HG03196 (cell line): Measurements from ENCODE around the gene VPS29.
A peak's percentile ranks its signal among the peaks of the same experiment; 100 is the strongest.
"Not testable (repeated sequence)": the region's sequence is repeated elsewhere in the genome, so short reads cannot be mapped to it uniquely, and the experiment has no call there.

Source experiments
- ATAC-seq: cut with Tn5 transposase; IDR thresholded peaks from one replicate; pipeline ENCODE4 v1.9.1; 2021; ENCODE audit not compliant: unreplicated experiment

Gene VPS29

DNA sequence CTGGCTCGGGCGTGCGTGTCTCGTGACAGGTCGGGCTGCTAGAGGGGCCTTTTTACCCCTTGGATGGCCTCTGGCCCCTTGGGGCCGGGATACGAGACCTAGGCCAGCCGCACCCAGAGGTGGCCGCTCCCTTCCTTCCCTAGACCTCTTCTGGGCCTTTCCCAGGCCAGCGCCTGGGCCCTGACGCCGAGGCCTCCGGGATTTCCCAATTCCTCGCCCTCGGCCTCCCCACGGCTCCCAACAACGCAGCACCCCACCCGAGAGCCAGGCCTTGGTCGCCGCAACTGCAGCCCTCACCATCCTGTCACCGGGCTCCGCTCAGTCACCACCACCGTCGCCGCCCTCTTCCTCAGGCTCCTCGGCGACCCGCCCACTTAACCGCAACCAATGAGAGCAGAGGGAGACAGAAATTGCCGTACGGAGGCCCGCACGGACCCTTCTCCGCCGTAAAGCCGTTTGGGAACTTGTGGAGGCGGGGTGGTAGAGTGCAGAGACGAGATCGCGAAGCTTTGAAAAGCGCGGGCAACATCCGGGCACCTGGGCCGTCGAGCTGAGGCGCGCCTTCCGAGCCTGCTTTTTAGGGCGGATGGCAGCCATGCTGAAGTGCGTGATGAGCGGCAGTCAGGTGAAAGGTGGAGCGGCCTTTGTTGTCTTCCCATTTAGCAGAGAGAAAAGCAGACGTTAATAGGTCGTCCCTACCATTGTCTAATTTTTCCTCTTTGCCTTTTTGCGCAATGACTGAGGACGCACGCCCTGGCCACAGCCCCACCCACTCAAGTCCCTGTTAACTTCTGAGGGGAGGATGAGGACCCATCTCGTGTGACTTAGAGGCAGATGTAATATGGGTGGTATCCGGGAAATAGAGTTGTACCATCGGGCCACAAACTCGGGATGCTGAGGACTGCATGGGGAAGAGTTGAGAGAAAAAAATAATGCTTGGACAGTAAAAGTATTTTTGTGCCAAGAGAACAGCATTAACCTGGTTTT is at the start of gene VPS29, which contains the start of gene RAD9B:
Gene VPS29, minus strand, starts transcription at position 360 of the 987 bp plus-strand sequence. Its CDS starts 60 bp downstream, at position 300.
Gene RAD9B, plus strand, starts transcription at position 580 of the 987 bp plus-strand sequence. Its CDS starts 7 bp downstream, at position 587.
- peak; percentile 90 for ATAC-seq

DNA sequence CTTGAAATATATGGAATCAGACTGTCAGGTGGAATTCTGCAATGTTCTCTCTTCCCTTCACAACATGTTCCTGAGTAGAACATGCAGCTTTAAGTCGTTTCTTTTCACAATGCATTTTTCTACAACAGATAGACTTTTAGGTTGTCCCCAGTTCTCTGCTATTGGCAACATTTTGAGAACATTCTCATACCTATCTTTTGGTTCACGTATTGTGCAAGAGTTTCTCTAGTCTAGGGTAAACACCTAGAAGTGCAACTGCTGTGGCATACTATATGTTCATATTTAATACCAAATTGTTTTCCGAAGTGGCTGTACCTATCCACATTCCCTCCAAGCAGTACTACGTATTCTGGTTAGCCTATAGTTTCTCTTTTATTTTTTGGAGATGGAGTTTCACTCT is 49.1 kb upstream of the VPS29 start:
- ATAC-seq: no peak

DNA sequence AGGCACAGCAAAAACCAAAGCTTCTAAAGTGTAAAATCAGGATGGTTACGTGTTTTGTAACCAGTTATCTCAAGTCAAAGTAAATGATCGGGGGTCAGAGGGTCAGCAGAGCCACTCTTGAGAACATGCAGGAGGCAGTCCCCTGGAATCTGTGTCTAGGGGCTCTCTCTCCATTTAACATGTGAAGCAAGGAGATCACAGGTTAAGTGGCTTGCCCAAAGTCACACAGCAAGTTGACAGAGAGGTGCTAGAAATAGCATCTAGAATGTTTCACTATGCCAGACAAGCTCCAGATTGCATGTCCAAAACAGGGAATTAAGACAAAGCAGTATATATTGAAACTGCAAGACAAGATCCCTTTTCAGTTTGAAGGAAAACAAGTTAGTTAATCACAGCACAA is 47.8 kb upstream of the VPS29 start:
- ATAC-seq: no peak

DNA sequence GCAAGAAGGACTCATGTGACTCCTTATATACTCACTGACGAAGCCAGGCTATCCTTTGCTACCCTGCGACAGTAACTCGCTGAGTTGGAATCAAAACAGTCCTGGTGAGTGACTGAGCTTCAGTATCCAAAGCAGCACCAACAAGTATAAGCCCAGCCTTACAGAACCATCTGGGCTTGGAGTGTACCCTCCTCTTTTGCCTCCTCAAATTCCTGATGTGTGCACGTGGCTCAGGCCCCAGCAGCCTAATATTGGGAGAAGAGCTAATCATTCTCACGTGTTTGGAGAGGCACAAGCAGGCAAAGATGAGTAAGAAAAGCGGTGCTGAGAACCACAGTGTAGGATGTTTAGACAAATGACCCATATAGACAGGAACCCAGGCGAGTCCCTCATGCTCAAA is 46.8 kb upstream of the VPS29 start:
- no peak for ATAC-seq

DNA sequence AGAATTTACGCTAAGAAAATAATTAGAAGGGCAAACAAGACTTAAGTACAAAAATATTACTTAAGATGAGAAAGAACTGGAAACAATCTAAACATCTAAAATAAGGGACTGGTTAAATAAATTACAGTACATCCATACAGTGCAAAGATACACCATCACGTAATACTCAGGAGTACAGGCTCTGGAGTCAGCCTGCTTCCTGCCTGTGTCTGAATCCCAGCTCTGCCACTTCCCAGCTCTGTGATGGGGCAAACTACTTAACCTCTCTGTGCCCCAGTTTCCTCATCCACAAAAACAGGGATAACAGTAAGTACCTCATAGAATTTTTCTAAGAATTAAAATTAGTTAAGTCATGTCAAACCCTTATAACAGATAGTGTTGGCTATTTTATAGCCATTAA is 45.2 kb upstream of the VPS29 start:
- no peak for ATAC-seq

DNA sequence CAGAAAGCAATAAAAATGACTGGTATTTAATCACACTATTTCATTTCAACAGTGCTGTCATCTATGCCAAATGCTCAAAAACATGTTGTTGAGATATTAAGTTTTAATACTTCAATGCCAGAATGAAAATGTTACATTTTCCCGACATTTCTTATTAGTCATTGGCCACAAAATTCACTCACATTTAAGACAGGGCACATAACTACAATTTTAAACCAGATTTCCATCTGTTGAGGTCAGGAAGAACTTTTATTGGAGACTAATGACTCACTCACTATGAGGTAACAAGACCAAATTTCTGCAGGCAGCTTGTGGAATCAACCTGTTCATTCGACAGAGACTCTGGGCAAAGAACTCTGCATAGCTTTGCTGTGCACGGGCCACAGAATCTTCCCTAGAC is 44.4 kb upstream of the VPS29 start:
- ATAC-seq: no peak

DNA sequence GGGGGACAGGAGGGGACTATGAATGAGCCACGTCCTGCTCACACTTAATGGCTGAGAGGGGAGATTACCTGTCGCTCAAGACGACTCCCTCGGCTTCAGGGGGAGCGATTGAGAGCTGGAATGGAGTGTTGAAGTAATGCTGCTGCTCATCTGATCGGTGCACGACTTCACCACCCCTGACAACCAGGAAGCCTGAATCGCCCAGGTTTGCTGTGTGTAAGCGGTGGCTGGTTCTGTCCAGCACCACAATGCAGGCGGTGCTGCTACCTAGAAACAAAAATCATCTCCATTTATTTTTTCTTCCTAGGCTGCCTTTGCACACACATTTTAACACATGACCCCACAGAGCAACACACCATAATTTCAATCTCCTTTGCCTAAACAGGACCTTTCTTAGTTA is 43.9 kb upstream of the VPS29 start:
- ATAC-seq: no peak

DNA sequence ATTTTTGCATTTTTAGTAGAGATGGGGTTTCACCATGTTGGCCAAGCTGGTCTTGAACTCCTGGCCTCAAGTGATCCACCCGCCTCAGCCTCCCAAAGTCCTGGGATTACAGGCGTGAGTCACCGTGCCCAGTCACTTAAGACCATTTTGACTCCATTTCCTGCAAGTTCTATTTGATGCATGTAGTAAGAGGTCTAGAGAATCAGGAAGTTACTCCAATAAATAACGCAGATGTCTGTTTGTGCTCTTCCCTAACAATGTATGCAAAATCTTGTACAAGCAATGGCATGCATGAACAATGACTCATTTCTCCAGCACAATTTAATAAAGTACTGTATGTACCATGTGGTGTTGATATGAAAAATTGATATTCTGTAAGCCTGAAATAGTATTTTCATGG is 43.3 kb upstream of the VPS29 start:
- not testable (repeated sequence) for ATAC-seq

DNA sequence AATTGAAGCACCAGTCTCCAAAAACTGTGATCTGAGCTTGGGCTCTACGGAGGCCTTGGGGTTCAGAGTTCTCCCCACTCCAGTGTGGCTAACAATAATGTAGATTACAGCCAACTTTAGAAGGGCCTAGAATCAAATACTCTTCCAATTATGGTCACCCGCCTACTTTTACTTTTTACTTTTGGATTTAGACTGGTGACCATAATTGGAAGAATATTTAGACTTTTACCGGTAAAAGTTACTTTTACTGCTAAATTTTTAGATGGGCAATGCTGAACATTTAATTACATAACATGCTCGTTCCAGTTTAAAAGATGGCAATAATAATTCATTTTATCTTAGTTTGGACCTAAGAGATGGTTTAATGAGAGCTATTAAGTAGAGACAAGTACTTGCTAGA is 42.1 kb upstream of the VPS29 start:
- ATAC-seq: no peak

DNA sequence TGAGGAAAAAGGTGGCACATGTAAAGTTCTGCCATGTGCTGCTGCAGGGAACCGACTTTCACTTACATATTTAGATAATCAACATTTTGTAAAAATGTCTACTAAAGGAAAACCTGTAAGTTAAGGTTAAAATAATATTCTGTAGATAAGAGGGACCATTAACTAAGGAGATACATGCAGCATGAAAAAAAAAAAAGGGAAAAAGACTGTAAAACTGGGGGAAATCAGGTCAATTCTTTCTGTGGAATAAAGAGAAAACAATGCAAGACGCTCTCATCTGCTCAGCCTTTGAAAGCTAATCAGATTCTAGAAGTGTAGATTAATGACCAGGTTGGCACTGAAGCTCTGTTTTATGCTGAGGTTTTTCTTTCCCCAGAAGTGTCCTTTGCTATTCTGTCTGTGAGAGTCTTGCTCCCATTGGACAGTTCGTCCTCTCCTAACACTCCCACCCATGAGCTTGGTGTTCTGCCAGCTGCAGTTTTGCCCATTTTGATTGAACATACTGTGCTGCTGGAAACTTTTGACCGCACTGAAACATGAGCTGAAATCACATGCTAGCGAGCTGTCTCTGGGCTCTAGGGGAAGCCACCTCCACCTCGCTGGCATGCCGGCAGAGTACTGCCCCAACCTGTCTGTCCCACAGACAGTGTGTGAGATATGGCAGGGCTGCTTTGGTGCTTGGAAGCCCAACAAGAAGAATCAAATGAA is 41.5 kb upstream of the VPS29 start:
- ATAC-seq: no peak

DNA sequence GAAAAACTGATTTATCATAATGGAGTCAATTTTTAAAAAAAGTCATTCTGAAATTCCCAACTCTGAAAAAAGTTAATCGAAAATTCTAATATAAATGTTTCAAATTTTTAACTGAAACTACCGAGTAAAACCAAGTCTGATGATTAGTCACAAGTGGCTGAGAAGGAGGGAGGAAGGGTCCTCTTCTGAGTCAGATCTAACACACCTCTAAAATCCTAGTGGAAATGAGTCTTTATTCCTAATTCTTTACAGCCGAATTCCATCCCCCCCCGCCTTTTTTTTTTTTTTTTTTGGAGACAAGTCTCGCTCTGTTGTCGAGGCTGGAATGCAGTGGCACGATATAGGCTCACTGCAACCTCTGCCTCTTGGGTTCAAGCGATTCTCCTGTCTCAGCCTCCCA is 38.1 kb upstream of the VPS29 start:
- no peak for ATAC-seq

DNA sequence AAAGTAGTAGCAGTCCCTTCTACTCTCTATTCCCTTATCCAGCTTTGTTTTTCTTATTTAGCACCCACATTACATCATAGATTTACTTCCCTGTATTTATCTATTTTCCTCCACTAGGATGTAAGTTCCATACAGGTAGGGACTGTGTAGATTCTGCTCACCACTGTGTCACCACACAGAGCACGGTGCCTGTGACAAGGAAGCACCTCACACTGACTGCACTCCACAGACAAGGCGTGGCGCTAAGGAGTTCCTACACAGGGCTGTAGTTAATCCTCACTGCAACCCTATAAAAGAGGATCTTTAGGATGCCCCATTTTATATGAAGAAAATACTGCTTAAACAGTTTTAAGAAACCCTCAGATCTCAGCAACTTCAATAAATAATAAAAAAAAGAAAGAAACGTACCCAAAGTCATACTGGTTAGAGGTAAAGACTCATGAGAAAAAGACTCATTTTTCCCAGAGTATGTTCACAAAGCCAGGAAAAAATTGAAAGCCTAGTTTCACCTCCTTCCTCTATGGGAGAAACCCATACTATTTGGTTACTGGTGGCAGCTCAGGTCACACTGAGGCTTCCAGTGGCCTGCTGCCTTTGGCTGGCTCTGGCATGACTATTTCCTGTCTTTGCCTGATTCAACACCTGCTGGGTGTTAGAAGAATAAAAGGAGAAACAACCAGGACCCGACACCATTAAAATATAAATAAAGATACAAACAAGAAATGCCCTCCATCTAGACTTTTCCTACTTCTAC is 37.1 kb upstream of the VPS29 start:
- no peak for ATAC-seq

DNA sequence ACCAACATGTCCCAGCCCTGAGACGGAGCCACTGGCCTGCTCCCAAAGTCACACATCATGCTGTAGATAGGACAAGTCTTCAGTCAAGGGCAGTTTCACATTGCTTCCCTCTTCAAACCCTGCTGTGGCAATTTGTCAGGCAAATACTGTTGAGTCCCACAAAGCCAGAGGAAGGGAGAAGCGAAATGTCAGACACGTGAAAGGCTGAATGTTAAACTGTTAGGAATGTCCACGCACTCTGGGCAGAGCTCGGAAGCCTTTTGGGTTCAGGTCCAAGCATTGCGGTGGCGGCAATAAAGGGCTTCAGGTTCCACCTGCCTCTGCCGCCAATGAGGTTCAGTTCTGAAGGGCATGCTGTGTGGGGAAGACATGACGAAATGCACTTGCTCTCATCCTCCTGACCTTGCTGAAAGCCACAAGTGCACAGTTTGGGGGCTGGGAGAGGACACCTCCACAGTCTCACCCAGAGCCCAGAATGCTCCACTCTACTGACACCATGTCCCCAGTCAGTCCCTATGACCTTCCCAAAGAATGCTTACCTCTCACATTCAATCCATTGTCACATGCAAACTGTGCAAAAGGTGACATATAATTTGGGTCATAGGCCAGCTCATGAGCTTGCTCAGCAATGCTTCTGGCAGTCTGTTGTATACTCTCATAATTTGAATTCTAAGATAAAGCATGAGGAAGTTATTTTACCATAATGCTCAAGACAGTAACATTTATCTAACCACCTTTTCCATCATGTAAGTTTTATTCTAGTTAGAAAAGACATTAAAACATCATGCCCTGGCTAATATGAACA is 35.9 kb upstream of the VPS29 start:
- ATAC-seq: no peak

DNA sequence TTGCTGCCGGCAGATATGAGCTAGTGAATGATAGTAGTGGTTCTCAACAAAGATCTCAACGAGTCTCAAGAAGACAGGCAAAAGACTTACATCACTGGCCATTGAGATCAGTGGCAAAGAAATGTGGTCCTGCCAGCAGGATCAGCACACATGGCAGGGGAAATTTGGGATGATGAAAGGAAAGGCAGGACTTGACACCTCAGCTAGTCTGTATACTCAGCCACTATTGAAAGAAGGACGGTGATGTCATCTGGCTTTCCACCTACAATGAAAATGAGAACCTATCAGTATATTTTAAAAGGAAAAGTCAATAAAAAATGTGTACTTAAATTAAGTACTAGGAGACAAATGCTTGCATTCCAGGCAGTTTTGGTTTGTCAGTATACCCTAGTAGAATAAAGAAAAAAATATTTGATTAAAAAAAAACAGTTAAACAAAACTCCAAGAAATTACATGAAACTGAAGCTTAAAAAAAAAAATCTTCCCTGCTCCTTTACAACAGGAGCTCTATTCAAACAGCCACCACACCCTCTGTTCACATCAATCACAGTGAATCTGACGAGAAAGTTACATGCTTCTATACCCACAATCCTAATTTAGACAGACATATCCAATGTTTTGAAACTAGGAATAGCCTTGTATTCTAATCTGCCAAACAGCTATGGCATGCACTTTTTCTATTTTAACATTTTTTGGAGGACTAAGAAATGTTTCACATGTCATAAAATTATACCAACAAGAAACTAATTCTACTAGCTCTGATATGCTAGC is 35.1 kb upstream of the VPS29 start:
- no peak for ATAC-seq

DNA sequence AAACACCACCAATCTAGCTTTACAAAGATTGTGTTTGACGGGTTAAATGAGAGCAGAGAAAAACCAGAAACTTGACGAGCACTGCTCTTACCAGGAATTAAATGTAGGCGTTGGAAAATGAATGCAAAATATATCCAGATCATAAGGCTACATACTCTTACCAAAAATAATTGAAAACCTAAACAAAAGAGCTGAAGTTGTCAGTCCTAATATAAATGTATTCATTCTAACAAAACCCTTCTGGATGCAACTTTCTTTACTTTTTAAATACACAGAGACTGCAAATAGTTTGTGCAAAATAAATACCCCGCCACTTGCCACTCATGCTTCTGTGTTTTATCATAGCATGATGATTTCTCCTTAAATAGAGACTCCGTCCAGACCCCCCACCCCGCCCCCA is 32.9 kb upstream of the VPS29 start:
- no peak for ATAC-seq

DNA sequence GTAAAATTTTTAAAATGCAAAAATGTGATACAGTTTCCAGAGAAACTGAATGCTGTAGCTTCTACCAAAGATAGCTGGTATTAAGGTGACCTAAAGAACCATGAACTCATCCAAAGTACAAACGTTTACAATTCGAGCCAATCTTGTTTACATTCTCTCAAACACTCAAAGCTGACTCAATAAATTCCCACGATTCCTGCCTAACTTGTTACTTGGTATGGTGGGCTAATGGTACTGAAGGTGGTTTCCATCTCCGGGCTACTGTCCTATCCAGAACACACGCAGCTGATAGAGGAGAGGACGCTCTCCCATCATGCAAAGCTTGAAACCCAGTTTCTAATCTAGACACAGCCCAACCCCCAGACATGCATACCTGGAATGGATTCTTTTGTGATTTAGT is 31.7 kb upstream of the VPS29 start:
- no peak for ATAC-seq

DNA sequence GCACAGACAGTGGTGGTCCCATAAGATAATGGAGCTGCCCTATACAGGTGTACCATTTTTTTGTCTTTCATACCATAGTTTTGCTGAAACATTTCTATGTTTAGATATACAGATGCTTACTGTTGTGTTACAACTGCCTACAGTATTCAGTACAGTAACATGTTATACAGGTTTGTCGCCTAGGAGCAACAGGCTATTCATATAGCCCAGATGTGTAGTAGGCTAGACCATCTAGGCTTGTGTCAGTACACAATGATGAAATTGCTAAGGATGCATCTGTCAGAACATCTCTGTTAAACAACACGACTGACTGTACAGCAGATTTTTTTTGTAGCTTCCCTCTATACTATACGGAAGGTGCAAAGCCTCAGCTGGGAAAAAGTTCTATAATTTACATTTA is 30.7 kb upstream of the VPS29 start:
- ATAC-seq: no peak

DNA sequence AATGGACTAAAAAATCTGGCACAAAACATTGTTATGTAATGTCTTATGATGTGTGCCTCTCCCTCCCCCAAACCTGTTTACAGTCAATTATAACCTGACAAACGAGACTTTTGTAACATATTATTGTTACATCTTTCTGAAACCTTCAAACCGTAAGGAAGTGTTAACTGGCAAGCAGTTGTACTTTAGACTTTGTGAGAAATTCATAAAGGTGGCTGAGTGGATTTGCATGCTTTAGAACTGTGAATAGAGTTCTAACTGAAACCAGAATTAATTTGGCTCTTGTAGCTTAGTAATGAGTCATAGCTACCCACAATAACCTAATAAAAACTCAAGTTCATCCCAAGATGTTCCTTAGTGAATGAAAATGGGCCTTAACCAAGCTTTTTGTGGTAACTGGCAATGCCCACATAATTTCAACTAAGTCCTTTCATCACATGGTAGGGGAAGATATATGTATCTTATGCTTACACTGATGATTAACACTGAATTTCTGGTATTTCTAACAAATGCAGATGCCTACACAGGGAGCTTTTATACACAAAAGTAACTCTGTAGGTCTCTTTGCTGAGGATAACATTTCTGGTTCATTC is 29.9 kb upstream of the VPS29 start:
- peak; percentile 76 for ATAC-seq

DNA sequence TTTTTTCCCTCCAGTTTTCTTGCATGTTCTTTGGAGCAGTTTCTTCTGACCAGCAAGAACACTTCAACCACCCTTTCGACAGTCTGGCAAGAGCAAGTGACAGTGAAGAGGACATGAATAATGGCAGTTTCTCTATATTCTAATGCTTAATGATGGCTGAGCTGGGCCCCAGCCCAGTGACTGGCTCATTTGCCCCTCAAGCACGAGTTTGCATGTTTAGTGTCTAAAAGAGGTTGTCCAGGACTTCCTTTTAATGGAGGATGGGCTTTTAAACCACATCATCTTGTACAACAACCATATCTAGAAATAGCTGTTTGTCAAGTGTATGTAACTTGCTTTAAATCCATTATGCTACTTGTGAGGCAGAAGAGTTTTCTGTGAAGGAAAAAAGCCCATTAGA is 28.6 kb upstream of the VPS29 start:
- no peak for ATAC-seq
